Left lung (tissue), 10 donors: Measurements from ENCODE around the gene HAUS7. TPM values are rescaled to one million over a fixed set of nuclear protein-coding genes. Genes with fewer than 3 reads are reported as not detected.

Experiments used
- ATAC-seq: fragments of 200-7000 bp; cut with Tn5 transposase; one replicate; pipeline ENCODE4 v1.9.1; 2020; ENCODE audit warnings: moderate library complexity
- DNase-seq, 4 donors: peaks; one replicate each; pipeline ENCODE4 v3.0.0-alpha.2; 2013 to 2020
- H3K27ac ChIP-seq, 2 donors: fragments of 200-600 bp; sonication (generic) in 1 of 2; one replicate each; pipeline versions ENCODE4 v1.5.0 to v1.8.0; 2020 to 2021
- H3K27me3 ChIP-seq, 2 donors: fragments of 200-600 bp; sonication (generic) in 1 of 2; one replicate each; pipeline versions ENCODE4 v1.5.0 to v1.8.0; 2020 to 2021
- H3K36me3 ChIP-seq, 2 donors: fragments of 200-600 bp; sonication (generic) in 1 of 2; one replicate each; pipeline versions ENCODE4 v1.5.0 to v1.8.0; 2020 to 2021
- H3K4me1 ChIP-seq, 2 donors: fragments of 200-600 bp; one replicate each; pipeline ENCODE4 v1.8.0; 2021
- H3K4me3 ChIP-seq, 2 donors: fragments of 200-600 bp; sonication (generic) in 1 of 2; one replicate each; pipeline versions ENCODE4 v1.5.0 to v1.8.0; 2020 to 2021; ENCODE audit warnings: mild to moderate bottlenecking in 1 of 2
- H3K9me3 ChIP-seq, 2 donors: fragments of 200-600 bp; sonication (generic) in 1 of 2; one replicate each; pipeline versions ENCODE4 v1.5.0 to v1.8.0; 2020 to 2021
- CTCF ChIP-seq, 2 donors: fragments of 200-600 bp; sonication (generic) in 1 of 2; IDR thresholded peaks; one replicate each; pipeline versions ENCODE4 v1.5.0 to v1.8.0; 2021; ENCODE audit warnings: antibody characterized with exemption in 2 of 2
- intact Hi-C, 2 donors: fragments of 100-400 bp; cut with DNase I; formaldehyde crosslinking; loops; one replicate each; pipeline versions ENCODE4 v1.11.2 to v1.14.2; 2022
- polyA plus RNA-seq, 6 donors: library from polyadenylated mRNA; unstranded; fragments of 120-200 nt; gene quantifications; one replicate each; pipeline ENCODE4 v1.2.1, GENCODE V29; 2013; ENCODE audit not compliant: insufficient read length in 6 of 6
- total RNA-seq, 2 donors: library from RNA; stranded (reverse); fragmentation: NEBNext Ultra II Directional; extraction: Animal tissue kit (Norgen Biotek cat#: 25700); gene quantifications; one replicate each; pipeline ENCODE4 v1.2.1, GENCODE V29; 2021
- donor health status: DM: no; HTN: yes; CAD: no.
- donor health status: DM: no; HTN: no; CAD: no.

Gene HAUS7
- total and polyA plus RNA-seq, 8 donors, result 20.1 to 42.4 (median 33.7) TPM

GRCh38 chrX:153495903-153496589, 25.7 kb upstream of the HAUS7 start:
- no peak for ATAC-seq
- H3K9me3 ChIP-seq, result no peaks in the 10 kb centered on the region
- DNase-seq, result no peak
- peaks cover 0 to 21% of the 10 kb centered on the region in 2 donors for H3K27me3 ChIP-seq
- peaks cover 0 to 4% of the 10 kb centered on the region in 2 donors for H3K4me1 ChIP-seq
- TF ChIP-seq CTCF (IDR thresholded peaks at IDR 0.05), result no peak
- peak overlapping the region; percentile 26 to 31 for H3K4me3 ChIP-seq
- H3K36me3 ChIP-seq, result no peaks in the 10 kb centered on the region
- intact Hi-C loops, result no loop called here
- H3K27ac ChIP-seq, result no peak overlapping the region

GRCh38 chrX:153495362-153495751, 25.0 kb upstream of the HAUS7 start:
- Histone ChIP-seq H3K9me3 (no peaks in the 10 kb centered on the region), H3K4me1 (peaks cover 0 to 4% of the 10 kb centered on the region in 2 donors), H3K36me3 (no peaks in the 10 kb centered on the region), H3K27ac (peak overlapping the region in 1 of 2 donors; percentile 39), H3K27me3 (peaks cover 0 to 21% of the 10 kb centered on the region in 2 donors), H3K4me3 (peak overlapping the region; percentile 26 to 31)
- intact Hi-C loops, result no loop called here
- ATAC-seq, result peak; percentile 6
- no peak for TF ChIP-seq CTCF (IDR thresholded peaks at IDR 0.05)
- DNase-seq, result peak in 2 of 4 donors; percentile 44 to 46

GRCh38 chrX:153494541-153495361, 24.4 kb upstream of the HAUS7 start, which contains the start of gene BGN:
Gene BGN, plus strand, starts transcription at chrX:153494980. Its CDS starts 9,652 bp downstream, at chrX:153504632.
- peak within 1 kb of the TSS; percentile 26 to 31 for H3K4me3 ChIP-seq
- TF ChIP-seq CTCF (IDR thresholded peaks at IDR 0.05), result no peak
- intact Hi-C loops, result no loop called here
- H3K27ac ChIP-seq, result peak within 1 kb of the TSS in 1 of 2 donors; percentile 65
- H3K36me3 ChIP-seq, result no peaks in the 10 kb centered on the region
- H3K4me1 ChIP-seq, result peaks cover 0 to 4% of the 10 kb centered on the region in 2 donors
- ATAC-seq (peak; percentile 50), DNase-seq (peak in 3 of 4 donors; percentile 50 to 69 (median 55))
- H3K9me3 ChIP-seq, result no peaks in the 10 kb centered on the region
- peaks cover 0 to 21% of the 10 kb centered on the region in 2 donors for H3K27me3 ChIP-seq

- Histone ChIP-seq H3K36me3 (no peaks in the 10 kb centered on the region), H3K4me1 (peaks cover under 1 to 4% of the 10 kb centered on the region in 2 donors), H3K9me3 (no peaks in the 10 kb centered on the region), H3K27ac (peak overlapping the region in 1 of 2 donors; percentile 65), H3K27me3 (peaks cover 0 to 21% of the 10 kb centered on the region in 2 donors), H3K4me3 (no peak overlapping the region)
- DNase-seq (no peak), ATAC-seq (no peak)
- intact Hi-C loops, result no loop called here
- TF ChIP-seq CTCF (IDR thresholded peaks at IDR 0.05), result no peak
Measured at GRCh38 chrX:153494061-153494460, 23.7 kb upstream of the HAUS7 start.

- TF ChIP-seq CTCF (IDR thresholded peaks at IDR 0.05), result no peak
- DNase-seq (no peak), ATAC-seq (no peak)
- Histone ChIP-seq H3K36me3 (no peaks in the 10 kb centered on the region), H3K4me1 (peaks cover 4 to 7% of the 10 kb centered on the region in 2 donors), H3K9me3 (no peaks in the 10 kb centered on the region), H3K27ac (no peak overlapping the region), H3K27me3 (peaks cover 0 to 21% of the 10 kb centered on the region in 2 donors), H3K4me3 (no peak overlapping the region)
- intact Hi-C loops, result no loop called here
Measured at GRCh38 chrX:153493085-153493484, 22.7 kb upstream of the HAUS7 start.
